ENCODE measurements around the gene TXNDC11.

TXNDC11 gene

GRCh38 chr16:11759163-11759834 lies 16.6 kb upstream of the TXNDC11 start:
- no peaks in the 10 kb centered on the region for H3K27me3 Mint-ChIP-seq
- DNase-seq = no peak
- H3K27ac Mint-ChIP-seq = no peak overlapping the region
- H3K4me1 Mint-ChIP-seq = no peaks in the 10 kb centered on the region
- H3K4me3 Mint-ChIP-seq = no peak overlapping the region
- no peak for ATAC-seq
- no peaks in the 10 kb centered on the region for H3K9me3 Mint-ChIP-seq

DNA sequence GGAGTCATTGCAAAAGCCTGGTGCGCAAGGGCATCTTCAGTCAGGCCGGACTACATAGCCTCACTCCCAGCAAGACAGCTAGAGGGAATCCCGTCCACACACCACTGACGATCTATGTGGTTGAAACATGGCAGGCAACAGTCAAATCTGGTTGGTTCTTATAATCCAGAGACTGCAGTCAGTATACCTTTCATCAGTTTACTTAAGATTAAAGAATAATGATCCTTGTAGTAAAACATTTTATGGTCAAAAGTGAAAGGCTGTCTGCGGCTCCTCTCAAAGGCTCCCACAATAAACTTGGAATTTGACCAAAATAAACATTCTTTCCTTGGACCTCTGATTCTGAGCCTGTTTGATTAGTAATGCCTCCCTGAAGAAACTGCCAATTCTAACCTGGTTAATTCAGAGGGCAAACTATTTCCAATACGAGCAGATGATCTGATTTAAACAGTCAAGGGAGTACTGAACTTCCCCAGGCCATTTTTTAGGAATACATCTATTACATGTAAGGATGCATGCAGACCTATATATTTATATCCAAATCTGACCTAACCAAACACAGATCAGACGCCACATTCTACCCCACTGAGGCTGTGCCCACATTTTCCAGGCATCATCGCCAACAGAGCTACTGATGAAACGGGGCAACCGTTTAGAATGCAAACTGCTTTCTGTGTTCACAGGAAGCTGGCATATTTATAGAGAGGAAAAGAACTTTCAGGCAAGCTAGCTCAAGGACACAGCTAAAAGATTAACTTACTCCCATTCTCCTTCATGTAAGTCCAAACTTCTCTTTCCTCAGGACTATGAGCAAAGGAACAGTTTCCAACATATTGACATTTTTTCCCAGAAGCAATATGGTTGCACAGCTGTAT lies 15.3 kb upstream of the TXNDC11 start:
- ATAC-seq = no peak

GRCh38 chr16:11756248-11756647 lies 13.6 kb upstream of the TXNDC11 start:
- Mint-ChIP-seq H3K4me3 (no peak overlapping the region), H3K4me1 (no peaks in the 10 kb centered on the region), H3K27me3 (no peaks in the 10 kb centered on the region), H3K9me3 (no peaks in the 10 kb centered on the region), H3K27ac (peak overlapping the region in 1 of 2 donors; percentile 14)
- DNase-seq (no peak), ATAC-seq (no peak)

More for the DNA sequence above, 15.3 kb upstream of the TXNDC11 start:
- H3K9me3 Mint-ChIP-seq = no peaks in the 10 kb centered on the region
- H3K27me3 Mint-ChIP-seq = no peaks in the 10 kb centered on the region
- no peak for DNase-seq
- H3K27ac Mint-ChIP-seq = no peak overlapping the region
- H3K4me3 Mint-ChIP-seq = no peak overlapping the region
- no peaks in the 10 kb centered on the region for H3K4me1 Mint-ChIP-seq

GRCh38 chr16:11755022-11755760 lies 12.5 kb upstream of the TXNDC11 start:
- no peak overlapping the region for H3K4me3 Mint-ChIP-seq
- no peaks in the 10 kb centered on the region for H3K9me3 Mint-ChIP-seq
- no peak for ATAC-seq
- no peaks in the 10 kb centered on the region for H3K27me3 Mint-ChIP-seq
- DNase-seq = no peak
- no peaks in the 10 kb centered on the region for H3K4me1 Mint-ChIP-seq
- peak overlapping the region; percentile 2 to 61 for H3K27ac Mint-ChIP-seq

GRCh38 chr16:11752856-11753255 lies 10.2 kb upstream of the TXNDC11 start:
- Mint-ChIP-seq H3K4me3 (no peak overlapping the region), H3K27me3 (no peaks in the 10 kb centered on the region), H3K4me1 (no peaks in the 10 kb centered on the region), H3K9me3 (no peaks in the 10 kb centered on the region), H3K27ac (peak overlapping the region; percentile 13 to 60)
- DNase-seq (no peak), ATAC-seq (no peak)

GRCh38 chr16:11750056-11750455 lies 7.4 kb upstream of the TXNDC11 start:
- Mint-ChIP-seq H3K27ac (peak overlapping the region in 1 of 2 donors; percentile 65), H3K9me3 (no peaks in the 10 kb centered on the region), H3K27me3 (no peaks in the 10 kb centered on the region), H3K4me1 (no peaks in the 10 kb centered on the region), H3K4me3 (no peak overlapping the region)
- DNase-seq = no peak
- ATAC-seq = no peak

GRCh38 chr16:11748404-11749254 lies 6.0 kb upstream of the TXNDC11 start:
- Mint-ChIP-seq H3K27me3 (no peaks in the 10 kb centered on the region), H3K4me3 (no peak overlapping the region), H3K4me1 (peaks cover 12% of the 10 kb centered on the region), H3K27ac (no peak overlapping the region), H3K9me3 (no peaks in the 10 kb centered on the region)
- ATAC-seq (no peak), DNase-seq (no peak)

DNA sequence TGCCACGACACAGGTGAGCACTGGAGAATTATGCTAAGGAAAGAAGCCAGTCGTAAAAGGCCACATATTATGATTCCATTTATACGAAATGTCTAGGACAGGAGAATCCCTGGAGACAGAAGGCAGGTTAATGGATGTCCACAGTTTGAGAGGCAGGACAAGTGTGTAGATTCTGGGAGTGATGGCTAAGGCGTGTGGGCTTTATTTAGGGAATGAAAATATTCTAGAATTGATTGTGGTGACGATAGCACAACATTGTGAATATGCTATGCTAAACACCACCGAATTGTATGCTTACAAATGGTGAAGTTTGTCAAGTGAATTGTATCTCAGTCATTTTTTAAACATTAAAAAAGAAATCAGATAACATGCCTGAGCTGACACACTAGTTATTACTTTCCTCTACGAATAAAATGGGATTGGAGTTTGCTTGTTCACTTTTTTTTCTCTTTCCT lies 5.3 kb upstream of the TXNDC11 start:
- Mint-ChIP-seq H3K9me3 (no peaks in the 10 kb centered on the region), H3K4me3 (no peak overlapping the region), H3K4me1 (peaks cover 15% of the 10 kb centered on the region), H3K27ac (no peak overlapping the region), H3K27me3 (no peaks in the 10 kb centered on the region)
- DNase-seq = no peak
- ATAC-seq = no peak

- peaks cover 42% of the 10 kb centered on the region for H3K4me1 Mint-ChIP-seq
- H3K27me3 Mint-ChIP-seq = no peaks in the 10 kb centered on the region
- peak overlapping the region in 1 of 2 donors; percentile 92 for H3K27ac Mint-ChIP-seq
- peak overlapping the region; percentile 86 to 87 for H3K4me3 Mint-ChIP-seq
- no peak for DNase-seq
- ATAC-seq = no peak
- no peaks in the 10 kb centered on the region for H3K9me3 Mint-ChIP-seq
These were observed 1.4 kb upstream of the TXNDC11 start for GRCh38 chr16:11744075-11744470.

DNA sequence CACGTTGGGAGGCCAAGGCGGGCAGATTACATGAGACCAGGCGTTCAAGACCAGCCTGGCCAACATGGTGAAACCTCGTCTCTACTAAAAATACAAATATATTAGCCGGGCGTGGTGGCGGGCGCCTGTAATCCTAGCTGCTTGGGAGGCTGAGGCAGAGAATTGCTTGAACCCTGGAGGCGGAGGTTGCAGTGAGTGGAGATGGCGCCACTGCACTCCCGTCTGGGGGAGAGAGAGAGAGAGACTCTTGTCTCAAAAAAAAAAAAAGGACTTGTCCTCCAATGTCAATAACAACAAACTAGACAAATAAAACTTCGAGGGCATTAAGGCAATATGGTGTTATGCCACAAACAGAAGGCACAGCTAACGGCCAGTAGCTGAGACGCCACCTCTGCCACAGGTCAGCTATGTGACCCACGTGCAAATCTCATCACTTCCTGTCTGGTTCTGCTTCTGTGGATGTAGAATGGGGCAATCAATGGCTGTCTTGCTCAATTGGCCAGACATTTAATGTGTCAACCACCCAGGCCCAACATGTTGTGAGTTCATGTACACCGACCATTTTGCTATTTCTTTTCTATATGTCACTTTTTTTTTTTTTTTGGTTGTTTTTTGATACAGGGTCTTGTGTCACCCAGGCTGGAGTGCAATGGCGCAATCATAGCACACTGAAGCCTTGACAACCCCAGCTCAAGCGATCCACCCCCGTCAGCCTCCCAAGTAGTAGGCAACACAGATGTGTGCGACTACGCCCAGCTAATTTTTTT lies 834 bp upstream of the TXNDC11 start:
- Mint-ChIP-seq H3K27ac (peak overlapping the region; percentile 92 to 95), H3K4me1 (peaks cover 48% of the 10 kb centered on the region), H3K27me3 (no peaks in the 10 kb centered on the region), H3K4me3 (peak overlapping the region; percentile 86 to 87), H3K9me3 (no peaks in the 10 kb centered on the region)
- no peak for ATAC-seq
- DNase-seq = peak; percentile 7 to 33

DNA sequence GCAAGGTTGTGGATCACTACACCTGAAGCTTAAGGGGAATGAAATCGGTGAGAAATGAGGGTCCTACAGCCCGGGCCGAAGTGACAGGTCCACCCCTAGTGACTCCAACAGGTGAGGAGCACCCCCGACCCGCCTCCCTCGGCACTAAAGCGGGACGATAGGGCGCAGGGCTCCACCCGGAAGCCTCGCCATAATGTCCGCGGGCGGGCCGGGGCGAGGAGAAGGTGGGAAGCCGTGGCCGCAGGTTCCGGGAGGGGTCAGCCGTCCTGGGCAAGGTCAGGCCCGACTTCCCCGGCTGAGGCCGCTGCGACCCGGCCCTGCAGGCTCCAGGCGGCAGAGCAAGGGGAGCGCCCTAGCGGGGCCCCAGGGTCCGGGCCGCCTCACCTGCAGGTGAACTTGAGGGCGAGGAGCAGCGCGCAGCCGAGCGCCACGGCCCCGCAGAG lies 543 bp downstream of the TXNDC11 start:
- DNase-seq (peak in 1 of 2 donors; percentile 61), ATAC-seq (peak; percentile 71)
- peaks cover 62% of the 10 kb centered on the region for H3K4me1 Mint-ChIP-seq
- no peaks in the 10 kb centered on the region for H3K27me3 Mint-ChIP-seq
- peak overlapping the region; percentile 94 for H3K27ac Mint-ChIP-seq
- H3K4me3 Mint-ChIP-seq = peak overlapping the region; percentile 87 to 93
- H3K9me3 Mint-ChIP-seq = no peaks in the 10 kb centered on the region

GRCh38 chr16:11740567-11740966 lies 2.1 kb downstream of the TXNDC11 start:
- H3K9me3 Mint-ChIP-seq = no peaks in the 10 kb centered on the region
- no peak for DNase-seq
- H3K27me3 Mint-ChIP-seq = no peaks in the 10 kb centered on the region
- H3K4me1 Mint-ChIP-seq = peaks cover 76% of the 10 kb centered on the region
- peak overlapping the region; percentile 87 to 93 for H3K4me3 Mint-ChIP-seq
- H3K27ac Mint-ChIP-seq = no peak overlapping the region
- ATAC-seq = no peak

GRCh38 chr16:11738742-11739544 lies 3.7 kb downstream of the TXNDC11 start:
- no peak for DNase-seq
- Mint-ChIP-seq H3K27me3 (no peaks in the 10 kb centered on the region), H3K4me3 (peak overlapping the region; percentile 44 to 93), H3K9me3 (no peaks in the 10 kb centered on the region), H3K27ac (no peak overlapping the region), H3K4me1 (peaks cover 78% of the 10 kb centered on the region)
- ATAC-seq = no peak

DNA sequence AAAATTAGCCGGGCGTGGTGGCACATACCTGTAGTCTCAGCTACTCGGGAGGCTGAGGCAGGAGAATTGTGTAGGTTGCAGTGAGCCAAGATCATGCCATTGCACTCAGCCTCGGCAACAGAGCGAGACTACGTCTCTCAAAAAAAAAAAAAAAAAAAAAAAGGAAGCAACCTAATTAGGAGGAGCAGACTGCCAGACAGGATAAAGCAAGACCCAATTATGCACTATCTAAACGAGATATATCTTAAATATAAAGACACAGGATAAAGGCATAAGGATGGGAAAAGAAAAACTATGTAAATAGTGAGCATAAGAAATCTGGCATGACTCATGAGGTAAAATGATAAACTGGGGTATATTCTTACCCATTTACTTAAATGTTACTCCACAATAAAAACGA lies 4.9 kb downstream of the TXNDC11 start:
- H3K9me3 Mint-ChIP-seq = no peaks in the 10 kb centered on the region
- H3K27me3 Mint-ChIP-seq = no peaks in the 10 kb centered on the region
- no peak overlapping the region for H3K4me3 Mint-ChIP-seq
- no peak for ATAC-seq
- peak overlapping the region in 1 of 2 donors; percentile 71 for H3K27ac Mint-ChIP-seq
- H3K4me1 Mint-ChIP-seq = peaks cover 74% of the 10 kb centered on the region
- DNase-seq = no peak
